Stimulated activated CD8-positive, alpha-beta memory T cell treated with anti-CD3 and anti-CD28 coated beads, Interleukin-15, amount 100 ng/mL, for 4 hours (primary cell): ENCODE data around the gene CD320.
A peak's percentile ranks its signal among the peaks of the same experiment; 100 is the strongest.

Source experiments
- DNase-seq, 2 donors: peaks; one replicate each; pipeline ENCODE4 v3.0.0-alpha.2; 2020; ENCODE audit warnings: low read depth in 2 of 2

CD320 gene

GRCh38 chr19:8255426-8256125, 52.6 kb downstream of the CD320 start:
- DNase-seq: no peak

- DNase-seq: no peak
Measured at GRCh38 chr19:8254286-8255001, 53.7 kb downstream of the CD320 start.

- DNase-seq: no peak
Measured at GRCh38 chr19:8253678-8254077, 54.5 kb downstream of the CD320 start.

- DNase-seq: peak; percentile 52 to 67
Measured at GRCh38 chr19:8252922-8253589, 55.1 kb downstream of the CD320 start.
